Aorta (tissue), 5 donors: ENCODE data around the gene TFPT. TPM values are rescaled to one million over a fixed set of nuclear protein-coding genes. Genes with fewer than 3 reads are reported as not detected.

Experiments
- ATAC-seq: fragments of 200-7000 bp; cut with Tn5 transposase; one replicate; pipeline ENCODE4 v1.9.1; 2022; ENCODE audit warnings: moderate library complexity; ENCODE audit not compliant: low FRiP score
- DNase-seq, 2 donors: peaks; one replicate each; pipeline ENCODE4 v3.0.0-alpha.2; 2020
- H3K27ac ChIP-seq, 2 donors: one replicate each; pipeline ENCODE4 v1.5.1; 2013; ENCODE audit warnings: low read length in 2 of 2, mild to moderate bottlenecking in 2 of 2, moderate library complexity in 2 of 2, control low read depth in 1 of 2, inconsistent platforms in 1 of 2, low read depth in 1 of 2
- H3K27me3 ChIP-seq, 2 donors: one replicate each; pipeline ENCODE4 v1.6.1; 2013; ENCODE audit warnings: control low read depth in 1 of 2, low read length in 1 of 2, mild to moderate bottlenecking in 1 of 2, moderate library complexity in 1 of 2; ENCODE audit not compliant: insufficient read depth in 2 of 2, control insufficient read depth in 1 of 2
- H3K36me3 ChIP-seq, 2 donors: one replicate each; pipeline ENCODE4 v1.6.1; 2013; ENCODE audit warnings: control low read depth in 1 of 2, low read length in 1 of 2, mild to moderate bottlenecking in 1 of 2; ENCODE audit not compliant: insufficient read depth in 2 of 2, control insufficient read depth in 1 of 2
- H3K4me1 ChIP-seq, 2 donors: one replicate each; pipeline ENCODE4 v1.6.1; 2013; ENCODE audit warnings: low read length in 2 of 2, control low read depth in 1 of 2, mild to moderate bottlenecking in 1 of 2, moderate library complexity in 1 of 2; ENCODE audit not compliant: insufficient read depth in 2 of 2, control insufficient read depth in 1 of 2
- H3K4me3 ChIP-seq, 2 donors: one replicate each; pipeline ENCODE4 v1.5.1; 2013; ENCODE audit warnings: low read length in 2 of 2, control low read depth in 1 of 2, mild to moderate bottlenecking in 1 of 2
- H3K9me3 ChIP-seq: one replicate; pipeline ENCODE4 v1.6.1; 2013; ENCODE audit warnings: mild to moderate bottlenecking, low read length; ENCODE audit not compliant: control insufficient read depth
- WGBS, 2 donors: extraction: QIAGEN DNeasy Blood & Tissue Kit; methylation state at CpG; one replicate each; pipeline ENCODE4 v1.1.7; 2013; 5-methylcytosine and 5-hydroxymethylcytosine counted together
- intact Hi-C, 2 donors: fragments of 100-400 bp; cut with DNase I; formaldehyde crosslinking; loops; one replicate each; pipeline versions ENCODE4 v1.14.2 to v1.15.0; 2022
- polyA plus RNA-seq, 2 donors: library from polyadenylated mRNA; stranded (reverse); fragments of 200-250 nt; gene quantifications; one replicate each; pipeline ENCODE4 v1.2.3, GENCODE V29; 2013
- total RNA-seq, 2 donors: library from RNA; stranded (reverse); fragmentation: NEBNext Ultra II Directional; extraction: Animal tissue kit (Norgen Biotek cat#: 25700); gene quantifications; one replicate each; pipeline ENCODE4 v1.2.1, GENCODE V29; 2021
- donor health status: healthy with polysubstance abuse.
- donor health status: Bipolar disorder and iron deficiency.
- donor health status: DM: no; HTN: no; CAD: no.
- donor health status: DM: no; HTN: no; CAD: no.
- donor health status: DM: yes; HTN: yes; CAD: no.

TFPT gene
- total and polyA plus RNA-seq, 4 donors = 8.3 to 29.4 (median 15.1) TPM

GRCh38 chr19:54141356-54141755, 25.9 kb upstream of the TFPT start:
- intact Hi-C loops = no loop called here
- 84 to 87% methylated on average over 3 of the region's 3 CpGs for WGBS, 2 donors
- Histone ChIP-seq H3K27me3 (no peaks in the 10 kb centered on the region), H3K4me3 (no peak overlapping the region), H3K36me3 (peaks cover 0 to 18% of the 10 kb centered on the region in 2 donors), H3K9me3 (no peaks in the 10 kb centered on the region), H3K4me1 (no peaks in the 10 kb centered on the region), H3K27ac (no peak overlapping the region)
- DNase-seq (no peak), ATAC-seq (no peak)

- DNase-seq = no peak
- H3K36me3 ChIP-seq = peaks cover 0 to 6% of the 10 kb centered on the region in 2 donors
- H3K4me1 ChIP-seq = no peaks in the 10 kb centered on the region
- no peaks in the 10 kb centered on the region for H3K27me3 ChIP-seq
- H3K4me3 ChIP-seq = peak overlapping the region; percentile 84 to 87
- 20 to 28% methylated on average over 24 to 31 of the region's 31 CpGs for WGBS, 2 donors
- no peak for ATAC-seq
- H3K9me3 ChIP-seq = no peaks in the 10 kb centered on the region
- intact Hi-C loops = no loop called here
- no peak overlapping the region for H3K27ac ChIP-seq
Measured at GRCh38 chr19:54138489-54139256, 23.2 kb upstream of the TFPT start.

- H3K4me3 ChIP-seq = peak within 1 kb of the TSS; percentile 84 to 87
- no peaks in the 10 kb centered on the region for H3K9me3 ChIP-seq
- no peak for ATAC-seq
- no peak for DNase-seq
- intact Hi-C loops = loop anchor here in 1 of 2 donors (1.0 to 2.0 kb wide), 4 partner anchors 21 to 63 kb away; partner anchors contain the start of genes LENG1, PRPF31, RPS9 and TFPT
- 0 to 1% methylated on average over 58 to 103 of the region's 103 CpGs for WGBS, 2 donors
- no peaks in the 10 kb centered on the region for H3K36me3 ChIP-seq
- no peaks in the 10 kb centered on the region for H3K27me3 ChIP-seq
- H3K4me1 ChIP-seq = no peaks in the 10 kb centered on the region
- peak within 1 kb of the TSS; percentile 59 to 77 for H3K27ac ChIP-seq
Measured at GRCh38 chr19:54137699-54138488, 22.4 kb upstream of the TFPT start, which contains the start of gene CNOT3. Gene CNOT3, plus strand, starts transcription at chr19:54137762. Its CDS starts 5,217 bp downstream, at chr19:54142979.

- 0% methylated on average over 46 of the region's 46 CpGs for WGBS, 2 donors
- H3K4me1 ChIP-seq = no peaks in the 10 kb centered on the region
- ATAC-seq = peak; percentile 97
- no peaks in the 10 kb centered on the region for H3K27me3 ChIP-seq
- H3K9me3 ChIP-seq = no peaks in the 10 kb centered on the region
- intact Hi-C loops = loop anchor here in 1 of 2 donors (1.0 to 2.0 kb wide), 4 partner anchors 22 to 64 kb away; partner anchors contain the start of genes LENG1, PRPF31, RPS9 and TFPT
- H3K4me3 ChIP-seq = peak overlapping the region; percentile 11 to 13
- no peak overlapping the region for H3K27ac ChIP-seq
- no peaks in the 10 kb centered on the region for H3K36me3 ChIP-seq
- peak; percentile 99 to 100 for DNase-seq
Measured at GRCh38 chr19:54136864-54137698, 21.6 kb upstream of the TFPT start.

GRCh38 chr19:54136086-54136863, 20.8 kb upstream of the TFPT start:
- 2 to 3% methylated on average over 30 of the region's 30 CpGs for WGBS, 2 donors
- no peaks in the 10 kb centered on the region for H3K9me3 ChIP-seq
- ATAC-seq (no peak), DNase-seq (peak in 1 of 2 donors; percentile 39)
- H3K27me3 ChIP-seq = no peaks in the 10 kb centered on the region
- peaks cover 0 to 3% of the 10 kb centered on the region in 2 donors for H3K36me3 ChIP-seq
- intact Hi-C loops = loop anchor here in 1 of 2 donors (2.0 kb wide), 1 partner anchor 65 kb away; the partner anchor contains the start of gene RPS9
- no peaks in the 10 kb centered on the region for H3K4me1 ChIP-seq
- no peak overlapping the region for H3K27ac ChIP-seq
- H3K4me3 ChIP-seq = peak overlapping the region; percentile 11 to 13

- ATAC-seq = no peak
- H3K36me3 ChIP-seq = peaks cover 0 to 9% of the 10 kb centered on the region in 2 donors
- intact Hi-C loops = no loop called here
- no peak overlapping the region for H3K27ac ChIP-seq
- no peaks in the 10 kb centered on the region for H3K27me3 ChIP-seq
- whole genome bisulfite sequencing, 2 donors = 78 to 84% methylated on average over 2 of the region's 2 CpGs
- H3K4me3 ChIP-seq = no peak overlapping the region
- H3K4me1 ChIP-seq = no peaks in the 10 kb centered on the region
- no peak for DNase-seq
- no peaks in the 10 kb centered on the region for H3K9me3 ChIP-seq
Measured at GRCh38 chr19:54133957-54134590, 18.6 kb upstream of the TFPT start.

- intact Hi-C loops = no loop called here
- Histone ChIP-seq H3K4me3 (no peak overlapping the region), H3K9me3 (no peaks in the 10 kb centered on the region), H3K27me3 (no peaks in the 10 kb centered on the region), H3K27ac (no peak overlapping the region), H3K36me3 (peaks cover 0 to 10% of the 10 kb centered on the region in 2 donors), H3K4me1 (no peaks in the 10 kb centered on the region)
- DNase-seq (no peak), ATAC-seq (no peak)
- WGBS, 2 donors = 86 to 92% methylated on average over 9 to 10 of the region's 10 CpGs
Measured at GRCh38 chr19:54133312-54133956, 18.0 kb upstream of the TFPT start.
